HG03159 (cell line): ENCODE results near the gene TNNT1.
"Not testable (repeated sequence)": the region's sequence is repeated elsewhere in the genome, so short reads cannot be mapped to it uniquely, and the experiment has no call there.

ENCODE experiments used
- ATAC-seq: cut with Tn5 transposase; IDR thresholded peaks from one replicate; pipeline ENCODE4 v1.9.1; 2021; ENCODE audit warnings: mild to moderate bottlenecking, moderate library complexity; ENCODE audit not compliant: unreplicated experiment

TNNT1 gene, protein sequence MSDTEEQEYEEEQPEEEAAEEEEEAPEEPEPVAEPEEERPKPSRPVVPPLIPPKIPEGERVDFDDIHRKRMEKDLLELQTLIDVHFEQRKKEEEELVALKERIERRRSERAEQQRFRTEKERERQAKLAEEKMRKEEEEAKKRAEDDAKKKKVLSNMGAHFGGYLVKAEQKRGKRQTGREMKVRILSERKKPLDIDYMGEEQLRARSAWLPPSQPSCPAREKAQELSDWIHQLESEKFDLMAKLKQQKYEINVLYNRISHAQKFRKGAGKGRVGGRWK

DNA sequence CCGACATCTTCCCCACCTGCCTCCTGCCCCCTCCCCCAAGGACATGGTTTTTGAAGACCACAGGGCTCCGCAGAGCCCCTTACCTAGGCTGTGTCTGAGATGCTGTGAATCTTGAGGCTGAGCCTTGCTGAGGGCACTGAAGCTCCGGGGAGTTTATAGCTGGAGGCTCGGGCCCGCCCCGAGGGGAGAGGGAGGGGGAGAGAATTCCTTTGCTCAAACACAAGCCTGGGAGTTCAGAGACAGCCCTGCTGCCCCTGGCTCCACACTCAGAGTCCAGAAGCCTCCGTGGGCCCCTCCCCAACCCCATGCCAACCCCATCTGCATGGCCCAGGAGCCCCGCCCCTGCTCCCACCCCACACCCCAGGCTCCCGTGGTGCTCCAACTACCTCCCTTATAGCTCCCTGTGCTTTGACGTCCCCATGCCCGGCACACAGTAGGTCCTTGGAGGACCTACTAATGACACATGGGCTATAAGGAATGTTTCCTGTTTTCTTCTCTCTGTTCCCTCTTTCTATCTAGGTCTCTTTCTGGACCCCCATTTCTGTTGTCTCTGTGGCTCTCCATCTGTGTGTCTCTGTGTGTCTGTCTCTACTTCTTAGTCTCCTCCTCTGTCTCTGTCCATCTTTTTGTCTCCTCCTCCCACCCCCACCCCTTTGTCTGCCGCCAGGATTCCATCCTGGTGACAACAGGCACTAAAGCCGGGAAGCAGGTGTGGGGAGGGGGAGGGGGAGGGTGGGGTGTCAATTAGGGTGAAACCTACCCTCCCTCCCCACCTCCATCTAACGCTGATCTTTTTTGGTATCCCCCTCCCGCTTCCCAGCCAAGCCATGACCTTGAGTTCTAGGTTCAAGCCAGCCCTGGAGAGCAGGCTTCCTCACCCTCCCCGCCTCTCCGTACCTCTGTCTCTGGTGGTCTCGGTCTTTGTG, at the start of gene TNNT1:
Gene TNNT1, minus strand, starts transcription at position 129 of the 926 bp plus-strand sequence. CDS start 2,049 bp downstream, outside the sequence.
- no peak for ATAC-seq

DNA sequence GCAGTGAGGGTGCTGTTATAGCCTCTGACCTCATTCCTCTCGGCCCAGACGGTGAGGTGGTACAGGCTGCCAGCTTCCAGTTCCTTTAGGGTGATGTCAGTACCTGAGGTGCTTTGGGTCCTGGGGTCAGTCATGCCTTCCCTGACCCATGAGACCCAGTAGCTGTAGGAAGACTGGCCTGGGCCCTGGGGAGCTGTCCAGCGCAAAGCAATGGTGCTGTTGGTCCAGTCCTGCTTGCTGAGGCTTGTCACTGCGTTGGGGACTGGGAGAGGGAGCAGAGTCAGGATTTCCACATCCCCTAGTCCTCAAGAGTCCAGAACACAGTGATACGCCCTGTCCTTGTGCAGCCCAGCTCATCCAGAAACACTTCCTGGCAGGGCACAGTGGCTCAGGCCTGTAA, 49.6 kb upstream of the TNNT1 start:
- no peak for ATAC-seq

DNA sequence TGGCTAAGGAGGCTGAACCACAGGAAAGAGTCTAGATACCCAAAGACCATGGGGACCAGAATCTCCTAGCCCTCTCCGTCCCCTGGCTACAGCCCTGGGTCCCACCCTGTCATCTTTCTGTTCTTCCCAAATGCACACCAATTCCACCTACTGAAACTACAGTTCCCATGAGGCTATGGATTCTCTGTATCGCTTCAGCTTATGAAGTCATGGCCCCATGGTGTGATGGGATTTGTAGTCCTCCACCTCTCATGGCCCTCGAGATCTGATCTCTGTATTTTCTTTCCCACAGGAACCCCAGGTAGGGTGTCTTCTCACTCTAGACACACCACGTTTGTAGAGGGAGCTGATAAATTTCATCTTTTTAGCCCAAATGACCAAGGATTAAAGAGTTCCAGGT, 48.5 kb upstream of the TNNT1 start:
- no peak for ATAC-seq

DNA sequence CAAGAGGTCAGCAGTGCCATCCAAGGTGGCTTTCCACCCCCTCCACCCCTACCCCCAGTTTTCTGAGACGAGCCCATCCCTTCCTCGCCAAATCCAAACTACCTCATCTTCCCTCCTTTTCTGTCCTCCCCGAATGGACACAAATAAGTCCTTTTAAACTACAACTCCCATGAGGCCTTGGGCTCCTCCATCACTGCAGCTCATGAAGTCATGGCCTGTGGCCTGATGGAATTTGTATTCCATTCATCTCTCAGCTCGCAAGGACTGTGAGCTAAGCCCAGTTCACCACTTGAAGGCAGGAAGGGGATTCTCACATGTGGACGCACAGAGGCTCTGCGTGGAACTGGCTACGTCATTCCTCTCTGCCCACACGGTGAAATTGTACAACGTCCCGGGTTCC, 47.8 kb upstream of the TNNT1 start:
- no peak for ATAC-seq

DNA sequence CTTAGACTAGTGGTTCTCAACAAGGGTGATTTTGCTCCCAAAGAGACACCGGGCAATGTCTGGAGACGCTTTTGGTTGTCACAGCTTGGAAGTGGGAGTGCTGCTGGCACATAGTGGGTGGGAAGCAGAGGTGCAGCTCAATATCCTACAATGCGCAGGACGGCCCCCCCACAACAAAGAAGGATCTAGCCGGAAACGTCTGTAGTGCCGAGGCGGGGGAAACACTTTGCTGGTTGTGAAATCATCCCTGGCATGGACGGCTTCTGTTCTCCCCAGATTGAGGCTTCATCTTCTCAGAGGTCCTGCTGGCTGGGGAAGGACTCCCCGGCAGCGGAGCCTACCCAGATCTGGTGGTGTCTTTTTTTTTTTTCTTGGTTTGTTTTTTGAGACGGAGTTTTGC, 44.5 kb upstream of the TNNT1 start:
- no peak for ATAC-seq

DNA sequence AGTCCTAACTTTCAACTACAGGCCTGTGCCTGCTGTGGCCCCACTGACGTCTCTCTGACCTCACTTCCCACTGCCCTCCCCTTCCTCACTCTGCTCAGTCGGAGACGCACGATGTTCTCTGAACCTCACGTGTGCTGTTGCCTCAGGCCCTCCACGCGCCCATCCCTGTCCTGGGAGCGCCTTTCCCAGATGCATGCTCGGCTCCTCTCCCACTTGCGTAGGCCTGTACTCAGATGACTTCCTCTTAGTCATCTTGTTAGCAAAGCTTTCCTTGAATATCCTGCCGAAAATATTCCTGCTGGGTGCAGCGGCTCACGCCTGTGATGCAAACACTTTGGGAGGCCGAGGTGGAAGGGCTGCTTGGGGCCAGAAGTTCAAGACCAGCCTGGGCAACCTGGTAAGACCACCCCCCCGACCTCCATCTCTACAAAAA, 40.4 kb upstream of the TNNT1 start:
- no peak for ATAC-seq

DNA sequence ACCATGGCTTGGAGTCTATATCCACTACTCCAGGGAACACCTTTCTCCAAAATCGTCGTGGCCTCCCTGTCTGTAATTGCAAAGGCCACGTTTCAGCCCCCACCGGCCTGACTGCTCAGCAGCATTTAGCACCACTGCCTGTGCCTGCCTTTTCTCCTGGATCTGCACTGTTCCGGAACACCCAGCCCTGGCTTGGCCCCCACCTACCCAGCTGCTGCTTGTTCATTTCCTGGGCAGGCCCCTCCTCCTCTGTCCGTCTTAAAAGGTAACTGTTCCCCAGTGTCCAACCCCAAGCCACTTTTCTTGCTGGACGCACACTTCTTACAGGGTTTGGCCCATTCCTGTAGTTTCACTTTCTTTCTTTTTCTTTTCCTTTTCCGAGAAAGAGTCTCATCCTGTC, 39.6 kb upstream of the TNNT1 start:
- ATAC-seq = no peak

DNA sequence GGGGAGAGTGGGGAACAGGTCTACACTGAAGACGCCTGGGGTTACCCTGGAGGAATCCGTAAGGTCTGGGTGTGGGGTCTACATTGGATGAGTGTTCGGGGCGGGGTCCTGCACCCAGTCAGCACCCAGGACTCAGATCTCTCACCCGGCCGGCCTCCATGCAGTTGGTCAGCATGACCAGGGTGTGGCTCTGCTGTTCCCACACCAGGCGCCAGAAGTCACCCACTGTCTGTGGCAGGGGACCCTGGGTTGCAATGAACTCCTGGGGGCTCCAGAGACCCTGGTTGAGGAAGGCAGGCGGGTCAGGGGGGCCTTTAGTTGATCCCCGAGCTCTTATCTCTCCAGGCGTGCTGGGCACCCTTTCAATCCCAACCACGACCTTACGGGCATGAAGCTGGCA, 37.1 kb upstream of the TNNT1 start:
- no peak for ATAC-seq

DNA sequence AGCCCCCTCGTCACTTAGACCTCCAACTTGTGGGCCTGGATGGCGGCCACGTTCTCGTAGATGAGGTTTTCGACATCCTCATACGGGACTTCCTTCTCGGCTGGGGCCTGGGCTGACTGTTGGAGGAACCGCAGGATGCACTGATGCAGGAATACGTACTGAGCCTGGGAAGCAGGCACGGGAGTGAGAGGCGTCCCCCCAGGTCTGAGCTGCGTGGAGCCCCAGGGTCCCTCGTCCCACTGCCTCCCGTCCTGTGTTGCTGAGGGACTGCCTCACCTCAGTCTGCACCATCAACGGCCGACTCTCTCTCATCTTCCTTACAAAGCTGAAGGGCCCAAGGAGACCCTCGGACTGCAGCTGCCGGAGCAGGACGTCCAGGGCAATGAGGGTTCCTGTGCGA, 32.7 kb upstream of the TNNT1 start:
- ATAC-seq = no peak

DNA sequence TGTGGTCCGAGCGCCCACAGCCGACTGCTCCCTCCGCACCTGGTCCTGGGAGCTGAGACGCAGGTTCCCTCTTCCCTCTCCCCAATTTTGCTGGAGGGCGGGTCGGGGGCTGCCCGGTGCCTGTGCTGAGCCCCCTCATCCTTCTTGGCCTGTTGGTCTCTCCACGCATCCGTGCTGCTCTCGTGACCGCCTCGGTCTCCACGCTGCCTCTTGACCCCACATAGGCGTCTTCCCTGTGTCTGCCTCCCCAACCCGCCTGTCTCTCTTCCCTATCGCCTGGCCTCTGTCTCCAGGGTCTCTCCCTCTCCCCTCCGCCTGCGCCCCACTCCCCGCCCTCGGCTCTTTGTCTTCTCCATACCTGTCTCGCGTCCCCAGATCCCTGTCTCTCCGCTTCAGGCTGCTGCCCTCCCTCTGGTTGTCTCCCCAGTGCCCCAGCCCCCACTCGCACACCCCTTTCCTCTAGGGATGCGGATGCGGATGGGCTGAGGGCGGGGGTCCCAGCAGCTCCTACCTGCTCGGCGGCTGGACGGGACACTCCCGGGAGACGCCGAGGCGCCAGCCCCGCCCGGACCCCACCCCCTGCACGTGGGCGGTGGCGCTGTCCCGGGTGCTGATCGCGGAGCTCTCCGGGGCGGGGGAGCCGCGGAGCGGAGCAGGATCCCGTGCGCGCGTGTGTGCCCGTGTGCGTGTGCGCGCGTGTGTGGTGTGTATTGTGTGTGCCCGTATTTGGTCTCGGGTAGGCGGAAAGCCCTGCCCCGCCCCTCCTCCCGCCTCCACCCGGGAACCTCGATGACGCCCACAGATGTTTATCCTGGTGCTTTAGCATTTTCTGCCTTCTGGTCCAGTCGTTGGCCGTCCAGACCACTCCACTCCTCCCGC, 30.8 kb upstream of the TNNT1 start, which contains the start of gene SYT5:
Gene SYT5, minus strand, starts transcription at position 684 of the 879 bp plus-strand sequence. CDS start 1,248 bp downstream, outside the sequence.
- peak; percentile 12 for ATAC-seq

DNA sequence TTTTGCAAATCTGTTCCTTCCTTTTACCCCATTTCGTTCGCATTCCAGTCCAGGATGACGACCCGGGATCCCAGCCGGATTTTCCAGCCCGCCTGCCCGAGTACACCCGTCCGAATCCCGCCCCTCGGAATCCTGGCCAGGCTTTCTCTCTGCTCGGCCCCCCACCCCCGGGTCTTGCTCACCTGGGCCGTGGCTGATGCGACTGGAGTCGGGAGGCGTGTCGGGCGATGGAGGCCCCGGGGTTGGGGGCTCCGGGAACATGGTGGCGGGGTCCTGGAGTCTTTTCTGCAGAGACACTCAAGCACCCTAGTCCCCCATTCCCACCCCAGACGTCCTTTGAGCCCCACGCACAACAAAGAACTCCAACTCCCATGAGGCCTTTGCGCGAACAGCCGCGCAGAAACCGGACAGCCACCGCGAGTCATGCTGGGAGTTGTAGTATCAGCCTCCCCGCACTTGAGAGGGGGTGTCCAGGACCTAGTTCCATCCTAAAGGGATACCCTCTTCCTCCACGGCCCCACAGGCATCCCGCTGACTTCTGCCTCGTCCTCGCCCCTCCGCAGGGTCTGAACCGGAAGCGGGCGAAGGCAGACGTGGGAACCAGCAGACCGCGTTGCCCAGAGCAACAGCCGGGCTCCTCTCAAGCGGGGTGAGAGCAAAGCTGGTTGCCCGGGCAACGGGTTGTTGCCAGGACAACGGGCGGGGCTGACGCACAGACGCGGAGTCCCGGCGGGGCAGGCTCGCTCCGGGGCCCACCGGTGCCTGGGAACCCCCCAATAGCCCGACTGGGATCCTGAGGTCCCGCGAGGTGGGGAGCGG, 30.0 kb upstream of the TNNT1 start:
- peak; percentile 75 for ATAC-seq

DNA sequence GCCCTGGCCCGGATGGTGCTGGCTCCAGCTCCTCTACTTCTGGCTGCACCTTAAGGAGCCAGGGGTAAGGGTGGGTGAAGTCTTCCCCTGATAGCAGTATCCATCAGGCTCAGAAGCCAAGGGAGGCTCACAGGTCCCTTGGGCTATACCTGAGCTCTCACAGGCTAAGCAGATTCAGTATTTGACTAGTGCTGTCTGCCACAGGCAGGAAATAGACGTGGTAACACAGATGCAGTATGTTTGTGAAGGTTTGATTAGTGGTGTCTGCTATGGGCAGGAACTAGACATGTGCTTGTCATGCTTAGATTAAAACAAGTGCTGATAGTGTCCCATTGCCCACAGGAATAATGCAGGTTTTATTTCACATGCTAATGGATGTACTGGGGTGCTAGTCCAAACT, 27.1 kb upstream of the TNNT1 start:
- ATAC-seq = no peak

DNA sequence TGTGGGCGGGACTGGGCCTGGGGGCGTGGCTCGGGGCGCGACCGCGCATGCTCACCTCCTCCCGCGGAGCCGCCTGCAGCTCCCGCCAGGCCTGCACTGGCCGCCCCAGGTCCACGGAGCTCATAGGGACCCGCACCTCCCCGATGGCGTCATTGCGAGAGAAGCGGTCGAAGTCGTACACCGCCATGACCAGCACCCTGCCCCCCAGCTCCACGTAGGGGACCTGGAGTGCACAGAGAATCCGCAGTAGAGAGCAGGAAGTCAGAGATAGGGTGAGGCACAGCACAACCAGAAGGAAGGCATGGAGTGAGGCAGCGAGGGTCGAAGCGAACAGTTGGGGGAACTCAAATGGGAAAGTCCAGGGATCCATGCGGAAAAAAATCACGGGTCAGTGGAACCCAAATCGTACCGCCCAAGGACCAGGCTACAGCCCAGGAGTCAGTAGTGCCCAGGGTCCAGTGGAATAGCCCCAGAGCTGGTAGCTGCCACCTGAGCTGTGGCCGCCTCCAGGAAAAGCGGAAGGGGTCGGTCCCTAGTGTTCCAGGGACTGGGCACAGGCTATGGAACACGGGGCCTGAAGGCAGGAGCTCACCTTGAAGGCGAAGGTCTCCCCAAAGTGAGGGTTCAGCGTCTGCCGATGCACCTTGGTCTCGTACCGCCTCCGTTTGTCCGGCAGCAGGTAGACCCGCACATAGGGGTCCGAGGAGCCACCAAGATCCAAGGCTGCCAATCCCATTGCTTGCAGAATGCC, 26.3 kb upstream of the TNNT1 start:
- no peak for ATAC-seq

DNA sequence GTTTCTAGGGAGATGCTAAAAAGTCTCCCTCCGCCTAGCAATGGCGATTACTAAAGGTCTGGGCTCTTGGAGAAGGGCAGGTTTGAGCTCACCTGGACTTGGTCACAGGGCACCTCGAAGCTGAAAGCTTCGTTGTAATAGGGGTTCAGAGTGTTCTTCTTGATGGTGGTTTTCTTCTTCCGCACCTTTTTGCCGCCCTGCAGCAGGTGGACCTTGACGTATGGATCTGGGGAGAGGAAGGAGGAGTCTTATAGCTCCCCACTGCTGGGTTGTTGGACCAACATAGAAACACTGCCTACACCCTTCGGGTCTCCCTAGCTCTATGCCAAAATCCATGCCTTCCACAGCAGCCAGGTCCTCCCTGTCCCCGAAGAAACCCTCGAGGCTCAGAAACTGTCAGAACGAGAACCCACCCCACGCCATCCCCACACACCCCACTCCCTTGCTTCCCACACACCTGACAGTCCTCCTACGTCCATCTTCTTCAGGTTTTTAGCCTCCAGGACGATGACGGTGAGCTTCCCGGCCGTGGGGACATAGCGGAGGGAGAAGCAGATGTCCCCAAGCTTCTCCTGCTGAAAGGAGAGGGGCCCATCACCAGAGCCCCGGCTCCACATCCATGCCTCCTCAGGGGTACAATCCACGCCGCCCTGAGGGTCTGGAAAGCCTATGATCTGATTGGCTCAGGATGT, 25.6 kb upstream of the TNNT1 start:
- ATAC-seq = no peak

DNA sequence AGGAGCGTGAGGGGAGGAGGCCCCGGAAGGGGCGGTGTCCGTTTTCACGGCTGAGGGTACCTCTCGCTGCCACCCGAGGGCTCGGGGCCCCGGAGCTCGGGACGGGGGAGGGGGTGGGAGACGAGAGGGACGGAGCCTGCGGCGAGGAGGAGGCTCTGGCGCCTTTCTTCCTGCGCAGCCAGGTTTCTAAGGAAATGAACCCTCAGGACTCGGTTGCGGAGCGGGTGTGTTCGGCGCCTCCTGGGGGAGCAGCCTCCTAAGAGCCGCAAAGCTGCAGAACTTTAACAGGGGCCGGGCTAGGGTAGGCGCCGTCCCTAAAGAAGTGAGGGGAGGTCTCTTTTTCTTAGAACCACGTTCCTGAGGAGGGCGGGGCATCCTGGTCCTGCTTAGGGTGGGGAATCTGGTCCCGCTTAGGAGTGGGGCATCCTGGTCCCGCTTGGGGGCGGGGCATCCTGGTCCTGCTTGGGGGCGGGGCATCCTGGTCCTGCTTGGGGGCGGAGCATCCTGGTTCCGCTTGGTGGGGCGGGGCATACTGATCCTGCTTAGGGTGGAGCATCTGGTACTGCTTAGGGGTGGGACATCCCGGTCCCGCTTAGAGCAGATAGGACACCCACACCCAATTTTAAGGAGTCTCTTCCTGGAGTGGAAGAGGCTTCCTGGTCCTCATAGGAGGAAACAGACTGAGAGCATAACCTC, 24.9 kb upstream of the TNNT1 start:
- no peak for ATAC-seq

DNA sequence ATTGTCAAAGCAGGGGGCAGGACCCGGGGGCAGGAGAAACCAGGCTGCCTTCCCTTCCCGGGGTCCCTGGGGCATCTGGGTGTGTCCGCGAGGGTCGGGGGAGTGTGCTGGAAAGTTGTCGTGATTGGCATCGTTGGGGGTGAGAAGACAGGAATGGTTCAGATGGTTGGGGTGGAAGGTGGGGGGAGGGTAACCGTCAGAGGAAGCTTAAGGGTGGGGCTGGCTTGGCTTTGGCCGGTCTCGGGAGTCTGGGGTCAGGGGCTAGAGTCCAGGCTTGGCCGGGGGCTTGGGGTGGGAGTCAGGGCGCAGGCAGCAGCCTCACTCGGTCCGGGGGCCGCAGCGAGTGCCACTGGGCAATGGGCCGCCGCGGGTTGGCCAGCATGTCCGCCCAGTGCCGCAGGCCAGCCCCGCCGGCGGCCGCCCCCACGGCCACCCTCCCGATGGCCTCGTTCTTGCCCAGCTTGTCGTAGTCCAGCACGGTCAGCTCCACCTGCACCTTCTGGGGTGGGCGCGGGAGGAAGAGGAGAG, 24.2 kb upstream of the TNNT1 start:
- no peak for ATAC-seq

DNA sequence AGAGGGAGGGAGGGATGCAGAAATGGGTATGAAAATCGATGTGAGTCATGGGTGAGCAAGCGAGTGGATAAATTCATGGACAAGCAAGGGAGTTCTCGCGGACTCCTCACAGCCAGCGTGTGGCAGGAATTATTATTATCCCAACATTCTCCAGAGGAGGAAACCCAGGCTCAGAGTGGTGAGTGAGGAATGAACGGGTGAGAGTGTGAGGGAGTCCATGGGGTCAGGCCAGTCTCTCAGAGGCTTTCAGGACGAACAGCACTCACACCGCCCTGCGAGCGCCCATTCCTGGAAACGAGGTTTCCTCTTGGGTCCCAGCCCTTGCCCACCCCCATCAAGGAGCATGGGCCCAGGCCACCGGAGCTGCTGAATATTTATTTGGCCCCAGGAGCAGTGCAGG, 23.7 kb upstream of the TNNT1 start:
- ATAC-seq = no peak

DNA sequence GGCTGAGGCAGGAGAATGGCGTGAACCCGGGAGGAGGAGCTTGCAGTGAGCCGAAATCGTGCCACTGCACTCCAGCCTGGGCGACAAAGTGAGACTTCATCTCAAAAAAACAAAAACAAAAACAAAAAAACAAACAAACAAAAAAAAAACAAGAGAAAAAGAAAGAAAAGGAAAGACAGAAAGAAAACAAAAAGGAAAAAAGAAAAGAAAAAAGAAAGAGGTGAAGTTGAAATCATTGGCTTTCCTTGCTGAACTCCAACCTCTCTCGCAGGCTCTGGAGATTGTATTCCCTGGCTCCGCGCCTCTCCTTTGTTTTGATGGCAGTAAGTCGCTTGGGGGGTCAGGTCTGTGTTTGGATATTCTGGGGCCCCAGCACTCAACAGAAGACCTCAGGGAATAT, 23.3 kb upstream of the TNNT1 start:
- ATAC-seq = not testable (repeated sequence)
